Placental epithelial cell (primary cell): ENCODE measurements around the gene DHRS3. TPM values are rescaled to one million over a fixed set of nuclear protein-coding genes. Genes with fewer than 3 reads are reported as not detected.

Experiments
- small RNA-seq: library from RNA; depleted of rRNA; stranded (forward); fragments of <200 nt; gene quantifications from one replicate; pipeline ENCODE3, GENCODE V24; 2012
- total RNA-seq: library from RNA; depleted of rRNA; stranded (reverse); fragments of >200 nt; gene quantifications from 2 replicates; pipeline ENCODE4 v1.2.3, GENCODE V29; 2012

The DHRS3 gene, protein sequence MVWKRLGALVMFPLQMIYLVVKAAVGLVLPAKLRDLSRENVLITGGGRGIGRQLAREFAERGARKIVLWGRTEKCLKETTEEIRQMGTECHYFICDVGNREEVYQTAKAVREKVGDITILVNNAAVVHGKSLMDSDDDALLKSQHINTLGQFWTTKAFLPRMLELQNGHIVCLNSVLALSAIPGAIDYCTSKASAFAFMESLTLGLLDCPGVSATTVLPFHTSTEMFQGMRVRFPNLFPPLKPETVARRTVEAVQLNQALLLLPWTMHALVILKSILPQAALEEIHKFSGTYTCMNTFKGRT
- 16.1 and 29.1 TPM in 2 replicates for total RNA-seq

DNA sequence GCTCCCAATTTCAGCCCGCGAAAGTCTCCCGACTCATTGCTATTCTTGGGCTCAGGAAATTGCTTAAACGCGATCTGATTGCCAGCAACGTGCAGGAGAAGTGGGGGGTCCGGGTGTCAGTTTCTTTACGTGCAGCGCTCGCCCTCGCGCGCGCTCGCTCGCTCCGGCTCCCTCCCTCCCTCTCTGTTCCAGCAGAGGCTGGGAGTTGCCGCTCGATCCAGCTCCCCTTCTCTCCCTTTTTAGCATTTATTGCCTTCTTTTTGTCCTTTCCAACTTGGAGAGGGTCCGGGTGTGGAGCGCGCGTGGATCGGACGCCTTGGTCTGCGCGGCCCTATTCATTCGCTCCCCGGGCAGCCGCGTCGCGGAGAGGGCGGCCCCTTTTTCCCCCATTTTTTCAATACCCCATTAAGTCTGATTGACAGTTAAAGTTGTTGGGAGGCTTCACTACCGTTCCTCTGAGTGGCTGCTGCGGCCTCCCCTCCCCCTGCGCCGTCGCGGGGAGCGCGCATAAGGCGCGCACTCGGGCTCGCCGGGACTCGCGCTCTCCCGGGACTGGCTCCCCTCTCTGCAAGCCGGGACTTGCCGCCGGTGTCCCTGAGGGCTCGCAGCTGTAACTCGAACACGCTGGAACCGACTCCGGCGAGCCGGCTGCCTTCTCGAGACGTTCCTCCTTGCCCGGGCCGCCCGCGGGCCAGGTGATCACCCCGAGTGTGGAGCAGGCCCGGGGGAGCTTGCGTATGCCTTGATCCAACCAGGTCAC lies at the start of gene DHRS3:
DHRS3 (minus strand) TSS at position 310 of the 760 bp plus-strand sequence. CDS start 862 bp downstream, outside the sequence.

DNA sequence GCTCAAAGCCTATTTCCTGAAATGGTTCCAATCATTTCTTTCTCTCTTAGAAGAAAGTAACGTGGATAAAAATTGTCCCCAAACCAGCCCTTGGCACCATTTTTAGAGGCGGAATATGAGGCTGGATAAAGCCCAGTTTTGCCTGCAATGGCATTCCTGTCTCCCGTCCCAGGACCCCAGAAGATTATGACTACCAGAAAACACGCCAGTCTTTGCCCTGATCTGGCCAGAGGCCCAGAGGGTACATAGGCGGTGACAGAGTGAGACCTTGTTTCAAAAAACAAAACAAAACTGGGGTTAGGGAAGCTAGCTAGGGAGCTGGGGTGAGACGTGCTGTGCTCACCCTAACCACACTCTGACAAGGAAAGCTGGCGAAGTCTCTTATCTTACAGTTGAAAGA lies 25.8 kb upstream of the DHRS3 start, which contains the start of gene AADACL4:
AADACL4 (plus strand) TSS at position 301 of the 400 bp plus-strand sequence. CDS start 462 bp downstream, outside the sequence.

Small RNA genes within 50 kb of the gene (small RNA-seq; reads per million reads assigned to genes)
- gene MIR6730 (not detected), gene RNU6ATAC18P (not detected)

Other genes starting within 250 kb of the DHRS3 start
- gene AADACL4, start 25.9 kb upstream of the DHRS3 start, total RNA-seq, result under 0.01 TPM in 1 of 2 replicates, not detected in the other
- gene AADACL3, start 97.9 kb upstream of the DHRS3 start, total RNA-seq, result not detected in 2 replicates
- gene CFAP107, start 128.0 kb upstream of the DHRS3 start, total RNA-seq, result not detected in 2 replicates
- gene PRAMEF12, start 155.5 kb upstream of the DHRS3 start, total RNA-seq, result not detected in 2 replicates
- 0.11 TPM in 1 of 2 replicates, not detected in the other for gene PRAMEF1, start 173.2 kb upstream of the DHRS3 start, total RNA-seq
- gene PRAMEF11, start 213.2 kb upstream of the DHRS3 start, total RNA-seq, result not detected in 2 replicates
- not detected in 2 replicates for gene HNRNPCL1, start 230.5 kb upstream of the DHRS3 start, total RNA-seq
- gene PRAMEF2, start 238.9 kb upstream of the DHRS3 start, total RNA-seq, result not detected in 2 replicates